HAP-1 (cell line): Measurements from ENCODE around the gene SH3TC1.
A peak's percentile ranks its signal among the peaks of the same experiment; 100 is the strongest.

Source experiments
- DNase-seq, 2 experiments: peaks; one replicate each; pipeline ENCODE4 v3.0.0-alpha.2; 2016 to 2020; ENCODE audit warnings: low spot score in 2 of 2
- H3K27me3 ChIP-seq: fragments of 250-450 bp; sonication (Bioruptor Pico); 2 replicates; pipeline ENCODE4 v1.5.1; 2020; ENCODE audit warnings: low read depth, mild to moderate bottlenecking, moderate library complexity
- H3K36me3 ChIP-seq: fragments of 250-450 bp; sonication (Bioruptor Pico); replicated peaks from 2 replicates; pipeline ENCODE4 v1.5.1; 2020; ENCODE audit warnings: mild to moderate bottlenecking
- H3K4me1 ChIP-seq: fragments of 250-450 bp; sonication (Bioruptor Pico); 2 replicates; pipeline ENCODE4 v1.5.1; 2020; ENCODE audit warnings: mild to moderate bottlenecking
- H3K4me3 ChIP-seq: fragments of 250-450 bp; sonication (Bioruptor Pico); 2 replicates; pipeline ENCODE4 v1.5.1; 2020; ENCODE audit warnings: mild to moderate bottlenecking, moderate library complexity
- H3K9me3 ChIP-seq: fragments of 250-450 bp; sonication (Bioruptor Pico); 2 replicates; pipeline ENCODE4 v1.5.1; 2020; ENCODE audit warnings: mild to moderate bottlenecking, moderate library complexity
- in situ Hi-C: fragments of 300-500 bp; cut with MboI; formaldehyde crosslinking; loops from 3 replicates; pipeline ENCODE4 v1.14.3; 2020; ENCODE audit warnings: low sequenced_read_pairs, inconsistent platforms, mixed read lengths

Gene SH3TC1

DNA sequence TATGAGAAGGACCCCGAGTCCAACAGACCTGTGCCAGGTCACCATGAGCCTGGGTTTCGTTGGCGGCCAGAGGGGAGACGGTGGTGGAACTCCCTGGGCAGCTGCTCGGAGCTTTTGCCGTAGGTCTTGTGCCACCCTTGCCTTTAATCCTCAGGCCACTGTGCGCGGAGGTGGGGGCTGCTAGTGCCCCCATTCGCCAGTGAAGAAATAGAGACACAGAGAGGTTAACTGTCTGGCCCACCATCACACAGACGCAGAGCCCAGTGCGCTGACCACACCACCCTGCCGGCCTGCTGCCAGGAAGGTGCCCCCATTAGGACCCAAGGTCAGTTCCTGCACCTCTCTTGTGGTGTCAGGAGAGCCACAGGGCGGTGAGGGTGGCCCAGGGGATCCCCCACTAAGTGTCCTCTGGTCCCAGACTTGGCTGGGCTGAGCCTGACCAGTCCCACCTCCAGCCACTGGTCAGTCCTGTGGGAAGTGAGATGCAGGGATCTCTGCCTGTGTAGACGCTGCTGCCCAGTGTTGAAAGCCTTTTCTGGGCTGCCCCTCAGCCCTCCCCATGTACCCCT, 42.2 kb downstream of the SH3TC1 start:
- no peak for DNase-seq
- in situ Hi-C loops = loop anchor here (5.0 to 25.0 kb wide), 2 partner anchors 161 to 346 kb away; partner anchors contain the start of genes CPZ and GPR78
- Histone ChIP-seq H3K36me3 (no peaks in the 10 kb centered on the region), H3K4me1 (peaks cover 2% of the 10 kb centered on the region; the same call in 1 of the 2 replicates), H3K27me3 (no peaks in the 10 kb centered on the region), H3K4me3 (no peak overlapping the region), H3K9me3 (no peaks in the 10 kb centered on the region)

DNA sequence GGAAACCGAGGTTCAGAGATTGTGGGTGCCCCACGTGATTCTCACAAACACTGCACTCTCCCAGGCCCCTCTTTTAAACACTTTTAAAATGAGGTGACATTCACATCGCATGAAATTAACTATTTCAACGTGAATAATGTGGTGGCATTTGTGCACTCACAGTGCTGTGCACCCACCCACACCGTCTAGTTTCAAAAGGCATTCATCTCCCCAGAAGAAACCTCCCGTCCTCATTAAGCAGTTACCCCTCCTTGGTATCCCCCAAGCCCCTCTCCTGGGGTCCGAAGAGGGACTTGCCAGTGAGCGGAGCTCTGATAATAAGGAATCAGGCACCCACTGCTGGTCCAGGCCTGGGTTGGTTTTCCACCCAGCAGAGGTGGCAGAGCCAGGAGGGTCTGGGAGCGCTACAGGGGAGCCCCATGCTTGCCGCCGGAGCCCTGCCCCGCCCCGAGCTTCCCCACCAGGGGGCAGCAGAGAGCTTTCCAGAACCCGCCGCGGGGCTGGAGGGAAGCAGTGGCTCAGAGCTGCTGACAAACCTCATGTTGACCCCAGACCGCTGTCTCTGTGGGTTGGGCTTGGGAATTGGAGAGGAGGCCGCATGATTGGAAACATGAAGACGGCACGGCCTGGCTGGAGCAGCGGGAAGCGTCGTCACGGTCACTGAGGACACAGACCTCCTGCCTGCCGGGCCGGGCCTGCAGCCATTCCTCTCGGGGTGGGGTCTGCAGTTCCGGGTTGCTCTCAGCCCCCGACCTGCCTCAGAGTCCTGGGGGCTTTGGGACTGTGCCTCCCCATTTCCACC, 43.0 kb downstream of the SH3TC1 start:
- H3K4me1 ChIP-seq = peaks cover 2% of the 10 kb centered on the region; the same call in 1 of the 2 replicates
- H3K36me3 ChIP-seq = no peaks in the 10 kb centered on the region
- peak; percentile 76 to 93 for DNase-seq
- no peaks in the 10 kb centered on the region for H3K9me3 ChIP-seq
- no peaks in the 10 kb centered on the region for H3K27me3 ChIP-seq
- in situ Hi-C loops = loop anchor here (5.0 to 25.0 kb wide), 2 partner anchors 160 to 345 kb away; partner anchors contain the start of genes CPZ and GPR78
- H3K4me3 ChIP-seq = no peak overlapping the region

DNA sequence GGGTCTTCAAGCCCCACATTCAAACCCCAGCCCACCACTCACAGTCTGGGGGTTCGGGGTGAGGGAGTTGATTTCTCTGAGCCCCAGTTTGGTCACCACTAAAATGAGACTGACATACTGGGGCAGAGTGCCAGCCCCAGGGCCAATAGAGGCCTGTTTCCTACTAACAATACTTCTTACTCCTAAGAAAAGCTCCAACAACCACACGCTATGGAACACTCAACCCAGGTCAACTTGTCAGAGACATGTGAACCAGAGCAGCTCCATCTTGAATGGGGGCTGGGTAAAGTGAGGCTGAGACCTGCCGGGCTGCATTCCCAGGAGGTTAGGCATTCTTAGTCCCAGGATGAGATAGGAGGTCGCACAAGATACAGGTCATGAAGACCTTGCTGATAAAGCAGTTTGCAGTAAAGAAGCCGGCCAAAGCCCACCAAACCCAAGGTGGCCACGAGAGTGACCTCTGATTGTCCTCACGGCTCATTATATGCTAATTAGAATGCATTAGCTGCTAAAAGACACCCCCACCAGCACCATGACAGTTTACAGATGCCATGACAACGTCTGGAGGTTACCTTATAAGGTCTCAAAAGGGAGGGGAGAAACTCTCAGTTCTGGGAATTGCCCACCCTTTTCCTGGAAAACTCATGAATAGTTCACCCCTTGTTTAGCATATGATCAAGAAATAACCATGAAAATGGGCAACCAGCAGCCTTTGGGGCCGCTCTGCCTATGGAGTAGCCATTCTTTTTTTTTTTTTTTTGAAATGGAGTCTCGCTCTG, 43.9 kb downstream of the SH3TC1 start:
- no peak for DNase-seq
- in situ Hi-C loops = loop anchor here (5.0 to 25.0 kb wide), 2 partner anchors 159 to 344 kb away; partner anchors contain the start of genes CPZ and GPR78
- no peaks in the 10 kb centered on the region for H3K27me3 ChIP-seq
- no peak overlapping the region for H3K4me3 ChIP-seq
- H3K9me3 ChIP-seq = no peaks in the 10 kb centered on the region
- H3K4me1 ChIP-seq = peaks cover 2% of the 10 kb centered on the region; the same call in 1 of the 2 replicates
- H3K36me3 ChIP-seq = no peaks in the 10 kb centered on the region

DNA sequence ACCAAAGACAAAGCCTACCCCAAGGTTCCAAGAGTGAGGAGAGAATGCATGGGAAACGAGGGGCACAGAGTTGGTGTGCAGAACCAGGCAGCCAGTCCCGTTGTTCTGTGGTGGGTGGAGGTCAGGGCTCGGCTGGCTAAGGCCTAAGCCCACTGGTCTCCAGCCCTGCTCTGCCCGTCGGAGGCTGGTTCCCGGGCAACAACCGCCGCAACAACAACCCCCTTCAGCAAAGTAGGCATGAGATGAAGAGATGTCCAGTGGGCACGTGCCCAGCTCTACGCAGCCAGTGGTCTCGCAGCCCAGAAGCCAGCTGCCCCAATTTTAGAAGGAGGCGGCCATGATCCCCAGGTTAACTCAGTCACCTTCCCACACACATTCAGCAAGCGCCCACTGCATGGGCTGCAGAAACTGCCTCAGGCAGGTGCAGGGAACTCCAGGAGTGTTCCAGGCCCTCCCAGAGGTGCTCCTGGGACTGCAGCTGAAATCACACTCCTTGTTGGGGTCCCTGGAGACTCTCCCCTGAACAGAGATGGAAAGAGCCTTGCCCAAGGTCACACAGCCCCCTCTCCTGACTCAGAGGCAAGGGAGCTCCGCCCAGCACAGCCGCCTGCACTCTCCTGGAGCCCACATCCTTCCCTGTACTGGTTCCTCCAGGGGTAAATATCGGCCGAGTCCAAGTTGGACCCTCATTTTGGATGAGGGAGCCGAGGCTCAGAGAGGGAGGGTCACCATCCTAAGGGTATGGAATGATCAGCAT, 45.1 kb downstream of the SH3TC1 start:
- H3K27me3 ChIP-seq = no peaks in the 10 kb centered on the region
- in situ Hi-C loops = loop anchor here (5.0 to 25.0 kb wide), 2 partner anchors 158 to 343 kb away; partner anchors contain the start of genes CPZ and GPR78
- peaks cover 2% of the 10 kb centered on the region; the same call in 1 of the 2 replicates for H3K4me1 ChIP-seq
- no peaks in the 10 kb centered on the region for H3K9me3 ChIP-seq
- H3K4me3 ChIP-seq = no peak overlapping the region
- no peaks in the 10 kb centered on the region for H3K36me3 ChIP-seq
- DNase-seq = no peak

DNA sequence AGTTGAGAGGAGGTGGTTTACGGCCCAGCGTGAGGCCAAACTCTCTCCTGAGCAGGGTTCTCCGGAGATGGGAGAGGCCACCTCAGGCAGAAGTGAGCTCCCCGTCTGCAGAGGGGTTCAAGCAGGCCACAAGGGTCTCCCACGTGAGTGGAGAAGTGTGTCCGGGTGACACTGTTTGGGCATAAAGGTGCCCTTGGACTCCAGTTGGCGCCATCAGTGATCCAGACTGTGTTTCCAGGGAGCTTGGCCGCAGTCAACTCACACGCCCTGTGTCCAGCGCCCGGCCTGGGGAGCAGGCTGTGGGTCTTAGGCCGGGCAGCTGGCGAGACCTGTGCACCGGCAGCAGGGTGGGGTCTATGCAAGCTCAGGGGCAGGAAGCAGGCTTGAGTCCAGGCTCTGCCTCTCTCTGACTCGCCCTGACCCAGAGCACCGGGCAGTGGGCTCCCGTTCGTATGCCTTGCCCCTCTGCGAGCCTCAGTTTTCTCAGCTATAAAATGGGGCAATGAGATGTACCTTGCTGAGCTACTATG, 45.9 kb downstream of the SH3TC1 start:
- peaks cover 2% of the 10 kb centered on the region; the same call in 1 of the 2 replicates for H3K4me1 ChIP-seq
- in situ Hi-C loops = loop anchor here (5.0 to 25.0 kb wide), 2 partner anchors 157 to 342 kb away; partner anchors contain the start of genes CPZ and GPR78
- no peaks in the 10 kb centered on the region for H3K36me3 ChIP-seq
- DNase-seq = no peak
- no peaks in the 10 kb centered on the region for H3K27me3 ChIP-seq
- no peak overlapping the region for H3K4me3 ChIP-seq
- H3K9me3 ChIP-seq = no peaks in the 10 kb centered on the region

DNA sequence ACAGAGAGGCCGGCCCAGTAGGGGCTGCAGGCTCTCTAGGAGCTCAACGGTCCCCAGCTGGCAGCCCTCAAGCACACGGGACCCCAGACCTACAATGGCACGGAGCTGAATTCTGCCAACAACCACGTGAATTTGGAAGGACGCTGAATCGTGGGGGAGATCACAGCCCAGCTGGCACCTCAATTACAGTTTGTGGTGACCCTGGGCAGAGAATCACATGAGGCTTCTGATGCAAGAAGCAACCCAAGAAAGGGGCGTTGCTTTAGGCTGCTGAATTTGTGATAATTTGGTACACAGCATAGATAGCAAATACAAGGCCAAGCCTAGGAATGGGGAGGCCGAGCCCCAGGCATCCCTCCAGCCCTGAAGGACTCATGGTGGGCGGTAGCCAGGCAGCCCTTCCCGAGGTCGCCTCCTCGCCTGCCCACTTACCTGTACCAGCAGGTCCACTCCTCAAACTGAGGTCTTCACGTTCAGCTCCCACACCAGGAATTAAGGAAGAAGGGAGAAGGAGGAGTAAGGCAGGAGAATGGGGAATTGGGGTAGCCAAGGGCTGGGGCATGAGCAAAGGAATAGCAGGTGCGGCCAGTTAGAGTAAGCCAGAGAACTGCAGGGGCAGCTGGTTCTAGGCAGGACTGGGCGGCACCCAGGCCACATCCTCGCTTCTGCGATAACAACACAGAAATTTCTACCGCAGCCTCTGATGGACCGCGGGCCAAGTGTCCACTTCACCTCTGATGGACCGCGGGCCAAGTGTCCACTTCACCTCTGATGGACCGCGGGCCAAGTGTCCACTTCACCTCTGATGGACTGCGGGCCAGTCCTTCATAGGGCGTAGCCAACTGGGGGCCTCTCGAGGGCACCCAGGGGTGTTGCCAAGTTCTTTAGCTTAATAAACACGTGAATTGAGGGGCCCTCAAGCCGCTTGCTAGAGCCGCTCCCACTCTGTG, 47.1 kb downstream of the SH3TC1 start:
- no peak for DNase-seq
- H3K9me3 ChIP-seq = no peaks in the 10 kb centered on the region
- no peaks in the 10 kb centered on the region for H3K36me3 ChIP-seq
- no peak overlapping the region for H3K4me3 ChIP-seq
- peaks cover 2% of the 10 kb centered on the region; the same call in 1 of the 2 replicates for H3K4me1 ChIP-seq
- no peaks in the 10 kb centered on the region for H3K27me3 ChIP-seq
- in situ Hi-C loops = loop anchor here (25.0 kb wide), 1 partner anchor 341 kb away; the partner anchor contains the start of genes CPZ and GPR78

DNA sequence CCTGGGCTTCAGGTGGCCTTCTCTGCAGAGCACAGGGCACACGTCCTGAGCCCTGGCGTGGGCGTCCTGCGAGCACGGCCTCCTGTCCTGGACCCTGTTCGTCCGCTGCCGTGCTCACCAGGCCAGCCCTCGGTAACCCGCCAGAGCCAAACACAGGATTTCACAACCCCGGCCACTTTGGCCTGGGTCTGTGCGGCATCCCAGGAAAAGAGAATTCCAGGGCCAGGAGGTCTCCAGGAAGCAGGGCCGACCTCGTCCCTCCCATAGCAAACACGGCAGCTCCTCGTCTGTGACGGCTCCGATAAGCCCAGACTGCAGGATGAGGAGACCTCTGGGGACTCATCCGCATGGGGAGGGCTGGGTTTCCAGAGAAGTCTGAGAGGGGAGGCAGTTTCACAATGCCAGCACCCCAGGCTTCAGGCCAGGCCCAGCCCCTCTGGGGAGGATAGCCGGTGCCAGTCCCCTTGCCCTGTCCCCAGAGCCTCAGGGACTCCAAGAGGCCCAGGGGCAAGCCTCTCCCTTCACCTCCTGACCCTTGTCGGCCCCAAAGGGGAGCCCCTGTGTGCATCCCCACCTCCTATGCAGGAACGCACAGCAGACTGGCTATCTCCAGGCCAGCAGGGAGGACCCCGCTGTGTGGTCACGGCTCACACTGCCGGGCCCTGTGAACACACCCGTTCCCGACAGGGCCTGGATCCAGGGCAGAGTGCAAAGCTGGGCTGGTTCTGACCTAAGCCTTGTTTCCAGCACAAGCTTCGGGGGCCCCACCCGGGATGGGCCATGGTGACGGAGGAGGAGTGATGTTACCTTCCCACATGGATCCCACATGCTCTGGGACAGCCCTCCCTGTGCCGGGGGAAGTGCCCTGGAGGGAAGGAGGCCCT, 48.2 kb downstream of the SH3TC1 start:
- H3K36me3 ChIP-seq = no peaks in the 10 kb centered on the region
- peaks cover 2% of the 10 kb centered on the region; the same call in 1 of the 2 replicates for H3K4me1 ChIP-seq
- H3K4me3 ChIP-seq = no peak overlapping the region
- DNase-seq = no peak
- H3K9me3 ChIP-seq = no peaks in the 10 kb centered on the region
- in situ Hi-C loops = loop anchor here (25.0 kb wide), 1 partner anchor 340 kb away; the partner anchor contains the start of genes CPZ and GPR78
- no peaks in the 10 kb centered on the region for H3K27me3 ChIP-seq

DNA sequence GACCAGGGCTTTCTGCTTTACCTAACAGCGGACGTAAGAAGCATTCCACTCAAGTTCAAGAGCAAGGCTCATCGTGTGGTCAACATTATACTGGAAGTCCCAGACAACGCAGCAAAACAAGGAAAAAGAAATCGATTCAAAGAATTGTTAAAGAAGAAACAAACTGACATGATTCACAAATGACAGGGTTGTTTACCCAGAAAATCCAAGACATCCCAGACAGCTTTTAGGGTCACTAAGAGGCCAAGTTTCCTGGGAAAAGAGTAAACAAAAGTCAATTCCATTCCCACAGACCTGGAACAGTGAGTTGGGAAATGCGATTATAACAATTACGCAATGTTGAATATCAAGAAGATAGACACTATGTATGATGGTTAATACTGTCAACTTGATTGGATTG, 49.0 kb downstream of the SH3TC1 start:
- no peaks in the 10 kb centered on the region for H3K4me1 ChIP-seq
- DNase-seq = no peak
- no peaks in the 10 kb centered on the region for H3K27me3 ChIP-seq
- H3K4me3 ChIP-seq = no peak overlapping the region
- in situ Hi-C loops = loop anchor here (25.0 kb wide), 1 partner anchor 339 kb away; the partner anchor contains the start of genes CPZ and GPR78
- H3K36me3 ChIP-seq = no peaks in the 10 kb centered on the region
- H3K9me3 ChIP-seq = no peaks in the 10 kb centered on the region

DNA sequence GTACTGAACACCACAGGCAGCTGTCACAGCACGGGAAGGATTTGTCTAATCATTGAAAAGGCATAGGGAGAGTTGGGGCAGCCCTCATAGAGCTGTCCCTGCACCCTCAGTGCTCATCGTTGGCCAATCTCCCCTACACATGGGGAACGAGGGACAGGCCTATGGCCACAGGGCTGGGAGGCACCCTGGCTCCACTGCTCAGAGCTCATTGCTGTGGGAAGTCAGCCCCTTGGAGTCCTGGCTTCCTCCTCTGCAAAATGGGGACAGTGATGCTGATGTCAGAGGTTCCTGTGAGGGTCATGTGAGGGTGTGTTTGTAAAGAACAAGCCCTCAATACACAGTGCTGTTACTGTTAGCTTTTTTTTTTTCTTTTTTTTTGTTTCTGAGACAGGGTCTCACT, 51.1 kb downstream of the SH3TC1 start:
- no peak for DNase-seq
- in situ Hi-C loops = no loop called here
- H3K9me3 ChIP-seq = no peaks in the 10 kb centered on the region
- no peaks in the 10 kb centered on the region for H3K27me3 ChIP-seq
- H3K36me3 ChIP-seq = no peaks in the 10 kb centered on the region
- no peak overlapping the region for H3K4me3 ChIP-seq
- H3K4me1 ChIP-seq = no peaks in the 10 kb centered on the region

DNA sequence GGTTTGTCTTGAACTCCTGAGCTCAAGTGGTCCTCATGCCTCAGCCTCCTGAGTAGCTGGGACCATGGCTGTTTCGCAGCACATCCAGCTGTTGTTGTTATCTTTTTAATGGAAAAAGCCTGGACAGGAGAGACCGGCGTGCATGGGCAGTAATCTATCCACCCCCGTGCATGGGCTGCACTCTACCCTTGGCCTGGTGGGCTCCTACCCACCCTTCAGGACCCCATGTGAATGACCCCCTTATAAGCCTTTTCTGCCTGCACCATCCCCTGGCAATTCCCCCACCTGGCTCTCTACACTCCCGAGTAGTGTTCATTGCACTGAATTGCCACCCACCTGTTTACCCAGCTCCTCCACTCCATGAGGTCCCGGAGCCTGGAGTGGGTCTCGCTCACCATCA, 51.5 kb downstream of the SH3TC1 start:
- H3K4me1 ChIP-seq = no peaks in the 10 kb centered on the region
- H3K4me3 ChIP-seq = no peak overlapping the region
- H3K9me3 ChIP-seq = no peaks in the 10 kb centered on the region
- H3K27me3 ChIP-seq = no peaks in the 10 kb centered on the region
- DNase-seq = no peak
- no peaks in the 10 kb centered on the region for H3K36me3 ChIP-seq
- in situ Hi-C loops = no loop called here
